H1 (cell line): ENCODE data around the gene GALNT17. TPM values are rescaled to one million over a fixed set of nuclear protein-coding genes. Genes with fewer than 3 reads are reported as not detected.

ENCODE experiments used
- BACH1 ChIP-seq: IDR thresholded peaks from 2 replicates; pipeline ENCODE4 v1.6.1; 2012; ENCODE audit warnings: low read length, improper control_type of control experiment
- BCL11A ChIP-seq, 2 experiments: IDR thresholded peaks; one replicate each; pipeline ENCODE4 v1.6.1; 2011; ENCODE audit warnings: low read depth in 2 of 2, low read length in 2 of 2, mild to moderate bottlenecking in 2 of 2
- EZH2 ChIP-seq: fragments of 200-600 bp; sonication (generic); IDR thresholded peaks from 2 replicates; pipeline ENCODE4 v1.7.1; 2012; ENCODE audit warnings: low read depth, mild to moderate bottlenecking, moderate library complexity, low read length, inconsistent platforms; ENCODE audit not compliant: severe bottlenecking
- HDAC2 ChIP-seq, 2 experiments: fragments of 300-600 bp in 1 of 2; sonication (generic) in 1 of 2; IDR thresholded peaks; 2 replicates each; pipeline ENCODE4 v1.6.1; 2011 to 2012; ENCODE audit warnings: low read depth in 2 of 2, low read length in 2 of 2, mild to moderate bottlenecking in 2 of 2, moderate library complexity in 2 of 2, borderline replicate concordance in 1 of 2, inconsistent platforms in 1 of 2
- MAFK ChIP-seq: IDR thresholded peaks from 2 replicates; pipeline ENCODE4 v1.6.1; 2012; ENCODE audit warnings: low read depth, mild to moderate bottlenecking, improper control_type of control experiment, low read length
- RBBP5 ChIP-seq: IDR thresholded peaks from 2 replicates; pipeline ENCODE4 v1.7.1; 2012; ENCODE audit warnings: low read depth, mild to moderate bottlenecking, inconsistent platforms, low read length, moderate library complexity, borderline replicate concordance
- polyA plus RNA-seq, 7 experiments: library from polyadenylated mRNA; depleted of rRNA in 3 of 7; stranded (reverse) in 5 of 7; unstranded in 2 of 7; fragments of >200 nt in 5 of 7; fragments of 200-250 nt in 2 of 7; gene quantifications; 1 replicate in 5 of 7; 2 replicates in 1 of 7; 4 replicates in 1 of 7; pipeline versions ENCODE4 v1.2.1 to v1.2.3, GENCODE V29; 2011 to 2013; ENCODE audit warnings: missing spikeins in 2 of 7, mixed read lengths in 2 of 7
- total RNA-seq: library from RNA; stranded (reverse); fragmentation: NEBNext Ultra II Directional; extraction: Animal tissue kit (Norgen Biotek cat#: 25700); gene quantifications from 2 replicates; pipeline ENCODE4 v1.2.1, GENCODE V29; 2021
- TF ChIP-seq, protein P1 (sequence below): fragments of 300-600 bp; sonication (generic); IDR thresholded peaks from 2 replicates; pipeline ENCODE4 v1.7.1; 2012; ENCODE audit warnings: low read length, moderate library complexity, mild to moderate bottlenecking, inconsistent platforms; ENCODE audit not compliant: insufficient replicate concordance
- TF ChIP-seq, protein P2 (sequence below): IDR thresholded peaks from 2 replicates; pipeline ENCODE4 v1.6.1; 2012; ENCODE audit warnings: inconsistent platforms

The GALNT17 gene
- total and polyA plus RNA-seq, 2 of the 8 experiments (the other 6 are each of a cell fraction or from before 2014, with no cell fraction given), result 37.7 to 47.0 TPM

GRCh38 chr7:71131256-71132126 lies 453 bp upstream of the GALNT17 start (continued):
- TF ChIP-seq, protein P1, sequence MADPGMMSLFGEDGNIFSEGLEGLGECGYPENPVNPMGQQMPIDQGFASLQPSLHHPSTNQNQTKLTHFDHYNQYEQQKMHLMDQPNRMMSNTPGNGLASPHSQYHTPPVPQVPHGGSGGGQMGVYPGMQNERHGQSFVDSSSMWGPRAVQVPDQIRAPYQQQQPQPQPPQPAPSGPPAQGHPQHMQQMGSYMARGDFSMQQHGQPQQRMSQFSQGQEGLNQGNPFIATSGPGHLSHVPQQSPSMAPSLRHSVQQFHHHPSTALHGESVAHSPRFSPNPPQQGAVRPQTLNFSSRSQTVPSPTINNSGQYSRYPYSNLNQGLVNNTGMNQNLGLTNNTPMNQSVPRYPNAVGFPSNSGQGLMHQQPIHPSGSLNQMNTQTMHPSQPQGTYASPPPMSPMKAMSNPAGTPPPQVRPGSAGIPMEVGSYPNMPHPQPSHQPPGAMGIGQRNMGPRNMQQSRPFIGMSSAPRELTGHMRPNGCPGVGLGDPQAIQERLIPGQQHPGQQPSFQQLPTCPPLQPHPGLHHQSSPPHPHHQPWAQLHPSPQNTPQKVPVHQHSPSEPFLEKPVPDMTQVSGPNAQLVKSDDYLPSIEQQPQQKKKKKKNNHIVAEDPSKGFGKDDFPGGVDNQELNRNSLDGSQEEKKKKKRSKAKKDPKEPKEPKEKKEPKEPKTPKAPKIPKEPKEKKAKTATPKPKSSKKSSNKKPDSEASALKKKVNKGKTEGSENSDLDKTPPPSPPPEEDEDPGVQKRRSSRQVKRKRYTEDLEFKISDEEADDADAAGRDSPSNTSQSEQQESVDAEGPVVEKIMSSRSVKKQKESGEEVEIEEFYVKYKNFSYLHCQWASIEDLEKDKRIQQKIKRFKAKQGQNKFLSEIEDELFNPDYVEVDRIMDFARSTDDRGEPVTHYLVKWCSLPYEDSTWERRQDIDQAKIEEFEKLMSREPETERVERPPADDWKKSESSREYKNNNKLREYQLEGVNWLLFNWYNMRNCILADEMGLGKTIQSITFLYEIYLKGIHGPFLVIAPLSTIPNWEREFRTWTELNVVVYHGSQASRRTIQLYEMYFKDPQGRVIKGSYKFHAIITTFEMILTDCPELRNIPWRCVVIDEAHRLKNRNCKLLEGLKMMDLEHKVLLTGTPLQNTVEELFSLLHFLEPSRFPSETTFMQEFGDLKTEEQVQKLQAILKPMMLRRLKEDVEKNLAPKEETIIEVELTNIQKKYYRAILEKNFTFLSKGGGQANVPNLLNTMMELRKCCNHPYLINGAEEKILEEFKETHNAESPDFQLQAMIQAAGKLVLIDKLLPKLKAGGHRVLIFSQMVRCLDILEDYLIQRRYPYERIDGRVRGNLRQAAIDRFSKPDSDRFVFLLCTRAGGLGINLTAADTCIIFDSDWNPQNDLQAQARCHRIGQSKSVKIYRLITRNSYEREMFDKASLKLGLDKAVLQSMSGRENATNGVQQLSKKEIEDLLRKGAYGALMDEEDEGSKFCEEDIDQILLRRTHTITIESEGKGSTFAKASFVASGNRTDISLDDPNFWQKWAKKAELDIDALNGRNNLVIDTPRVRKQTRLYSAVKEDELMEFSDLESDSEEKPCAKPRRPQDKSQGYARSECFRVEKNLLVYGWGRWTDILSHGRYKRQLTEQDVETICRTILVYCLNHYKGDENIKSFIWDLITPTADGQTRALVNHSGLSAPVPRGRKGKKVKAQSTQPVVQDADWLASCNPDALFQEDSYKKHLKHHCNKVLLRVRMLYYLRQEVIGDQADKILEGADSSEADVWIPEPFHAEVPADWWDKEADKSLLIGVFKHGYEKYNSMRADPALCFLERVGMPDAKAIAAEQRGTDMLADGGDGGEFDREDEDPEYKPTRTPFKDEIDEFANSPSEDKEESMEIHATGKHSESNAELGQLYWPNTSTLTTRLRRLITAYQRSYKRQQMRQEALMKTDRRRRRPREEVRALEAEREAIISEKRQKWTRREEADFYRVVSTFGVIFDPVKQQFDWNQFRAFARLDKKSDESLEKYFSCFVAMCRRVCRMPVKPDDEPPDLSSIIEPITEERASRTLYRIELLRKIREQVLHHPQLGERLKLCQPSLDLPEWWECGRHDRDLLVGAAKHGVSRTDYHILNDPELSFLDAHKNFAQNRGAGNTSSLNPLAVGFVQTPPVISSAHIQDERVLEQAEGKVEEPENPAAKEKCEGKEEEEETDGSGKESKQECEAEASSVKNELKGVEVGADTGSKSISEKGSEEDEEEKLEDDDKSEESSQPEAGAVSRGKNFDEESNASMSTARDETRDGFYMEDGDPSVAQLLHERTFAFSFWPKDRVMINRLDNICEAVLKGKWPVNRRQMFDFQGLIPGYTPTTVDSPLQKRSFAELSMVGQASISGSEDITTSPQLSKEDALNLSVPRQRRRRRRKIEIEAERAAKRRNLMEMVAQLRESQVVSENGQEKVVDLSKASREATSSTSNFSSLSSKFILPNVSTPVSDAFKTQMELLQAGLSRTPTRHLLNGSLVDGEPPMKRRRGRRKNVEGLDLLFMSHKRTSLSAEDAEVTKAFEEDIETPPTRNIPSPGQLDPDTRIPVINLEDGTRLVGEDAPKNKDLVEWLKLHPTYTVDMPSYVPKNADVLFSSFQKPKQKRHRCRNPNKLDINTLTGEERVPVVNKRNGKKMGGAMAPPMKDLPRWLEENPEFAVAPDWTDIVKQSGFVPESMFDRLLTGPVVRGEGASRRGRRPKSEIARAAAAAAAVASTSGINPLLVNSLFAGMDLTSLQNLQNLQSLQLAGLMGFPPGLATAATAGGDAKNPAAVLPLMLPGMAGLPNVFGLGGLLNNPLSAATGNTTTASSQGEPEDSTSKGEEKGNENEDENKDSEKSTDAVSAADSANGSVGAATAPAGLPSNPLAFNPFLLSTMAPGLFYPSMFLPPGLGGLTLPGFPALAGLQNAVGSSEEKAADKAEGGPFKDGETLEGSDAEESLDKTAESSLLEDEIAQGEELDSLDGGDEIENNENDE, result no peak
- TF ChIP-seq BACH1, result 0 out of 2 replicates have a peak, but pooled peaks have one; percentile 9
- TF ChIP-seq RBBP5, result peak; percentile 73; the same call in 1 of the 2 replicates
- TF ChIP-seq EZH2, result no peak
- no peak for TF ChIP-seq HDAC2 (IDR thresholded peaks at IDR 0.05; ENCODE audit: borderline replicate concordance in 1 of 2, low read depth in 2 of 2, low read length in 2 of 2)
- no peak for TF ChIP-seq MAFK
- TF ChIP-seq, protein P2, sequence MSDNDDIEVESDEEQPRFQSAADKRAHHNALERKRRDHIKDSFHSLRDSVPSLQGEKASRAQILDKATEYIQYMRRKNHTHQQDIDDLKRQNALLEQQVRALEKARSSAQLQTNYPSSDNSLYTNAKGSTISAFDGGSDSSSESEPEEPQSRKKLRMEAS, result peak; percentile 6; the same call in 1 of the 2 replicates
- TF ChIP-seq BCL11A (IDR thresholded peaks at IDR 0.05; ENCODE audit: low read depth in 2 of 2, low read length in 2 of 2), result no peak
